GM21717 (cell line): ENCODE data around the gene GABRG3.

Source experiments
- ATAC-seq: cut with Tn5 transposase; IDR thresholded peaks from one replicate; pipeline ENCODE4 v1.9.1; 2021; ENCODE audit warnings: mild to moderate bottlenecking, moderate library complexity; ENCODE audit not compliant: unreplicated experiment

The GABRG3 gene

DNA sequence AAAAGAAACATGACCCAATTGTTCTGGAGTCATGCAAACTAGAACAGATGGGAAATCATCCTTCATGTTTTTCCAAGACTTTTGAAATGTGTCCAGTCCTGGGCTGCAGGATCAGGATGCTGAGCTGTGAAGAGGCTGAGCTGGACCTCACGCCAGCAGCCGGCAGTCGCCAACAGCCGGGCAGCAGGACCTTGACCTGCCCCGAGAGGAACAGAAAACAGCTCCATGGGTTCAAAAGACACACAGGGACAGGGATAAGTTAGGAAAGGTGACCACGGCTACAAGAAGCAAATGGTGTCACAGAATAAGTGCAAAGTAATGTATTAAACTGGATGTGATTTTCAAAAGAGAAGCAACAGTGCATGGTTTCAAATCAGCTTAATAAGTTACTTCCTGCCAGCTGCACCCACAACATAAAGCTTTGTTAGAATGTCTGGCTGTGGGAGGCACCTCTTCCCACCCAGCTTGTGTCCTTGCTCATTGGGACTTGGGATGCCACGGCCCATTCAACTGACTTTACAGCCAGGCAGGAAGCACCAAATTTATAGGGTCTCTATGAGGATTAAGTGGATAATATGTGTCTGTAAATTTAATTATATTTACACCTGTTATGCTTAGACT lies 266.4 kb downstream of the GABRG3 start:
- ATAC-seq: no peak

DNA sequence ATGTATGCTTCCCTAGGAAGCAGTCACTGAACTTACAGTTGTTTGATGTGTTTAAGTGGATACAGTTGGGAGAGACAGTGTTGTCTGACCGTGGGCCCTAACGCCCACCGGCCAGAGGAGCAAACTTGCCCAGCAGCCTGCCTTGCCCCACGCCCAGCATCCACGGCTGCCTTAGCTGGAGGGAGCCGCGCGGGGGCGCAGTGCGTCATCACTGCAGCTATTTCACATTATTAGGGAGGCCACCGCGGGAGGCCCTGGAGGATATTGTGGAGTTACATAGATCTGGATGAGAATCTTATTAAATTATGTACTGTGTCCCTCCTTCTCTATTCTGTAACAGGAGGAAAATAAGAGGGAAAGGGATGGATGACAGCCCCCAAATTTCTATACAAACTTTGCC lies 267.2 kb downstream of the GABRG3 start:
- ATAC-seq: no peak

DNA sequence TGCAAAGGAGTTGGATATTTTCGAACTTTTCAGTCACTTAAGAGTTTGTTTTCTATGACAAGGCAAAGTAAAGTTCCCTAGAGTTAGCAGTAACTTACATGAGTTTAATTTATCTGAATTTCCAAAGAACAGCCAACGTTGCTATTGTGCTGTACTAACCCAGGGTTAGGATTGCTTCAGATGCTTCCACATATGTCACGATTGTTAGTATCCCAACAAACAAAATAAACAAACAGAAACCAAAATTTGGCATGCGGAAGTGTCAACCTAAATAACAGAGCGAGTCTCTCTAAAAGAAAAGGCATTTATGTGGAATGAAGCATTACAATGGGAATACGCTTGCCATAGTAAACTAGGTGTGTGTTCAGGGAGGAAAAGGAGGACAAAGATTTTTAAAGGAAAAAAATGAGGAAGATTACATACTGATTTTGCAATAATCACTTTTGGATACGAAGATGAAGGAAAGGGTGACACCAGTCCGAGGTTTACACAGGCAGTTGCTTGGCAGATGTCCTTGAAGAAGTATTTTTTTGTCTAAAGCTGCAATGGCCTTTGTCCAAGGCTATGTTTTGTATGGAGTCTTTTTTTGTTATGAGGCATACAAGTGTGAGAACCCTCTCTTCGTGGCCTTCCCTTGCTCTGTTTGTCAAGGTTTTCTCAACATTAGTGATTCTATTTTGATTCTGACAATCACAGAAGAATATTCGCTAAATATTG lies 267.9 kb downstream of the GABRG3 start:
- ATAC-seq: no peak

DNA sequence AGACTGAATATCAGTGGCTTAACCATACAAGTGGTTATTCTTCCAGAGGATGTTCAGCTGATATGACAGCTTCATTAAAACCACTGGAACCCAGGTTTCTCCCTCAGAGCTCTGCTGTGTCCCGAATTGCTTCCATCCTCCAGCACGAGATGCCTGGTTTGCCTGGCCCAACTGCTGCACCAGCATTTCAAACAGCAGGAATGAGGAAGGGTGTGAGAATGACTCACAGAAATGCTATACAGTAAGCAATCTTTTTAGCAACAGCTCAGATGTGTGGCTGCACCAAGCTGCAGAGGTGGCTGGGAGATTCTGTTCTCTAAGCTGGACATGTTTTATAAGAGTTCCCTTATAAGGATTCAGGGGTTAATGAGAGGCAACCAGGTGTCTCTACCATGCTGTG lies 271.0 kb downstream of the GABRG3 start:
- no peak for ATAC-seq

DNA sequence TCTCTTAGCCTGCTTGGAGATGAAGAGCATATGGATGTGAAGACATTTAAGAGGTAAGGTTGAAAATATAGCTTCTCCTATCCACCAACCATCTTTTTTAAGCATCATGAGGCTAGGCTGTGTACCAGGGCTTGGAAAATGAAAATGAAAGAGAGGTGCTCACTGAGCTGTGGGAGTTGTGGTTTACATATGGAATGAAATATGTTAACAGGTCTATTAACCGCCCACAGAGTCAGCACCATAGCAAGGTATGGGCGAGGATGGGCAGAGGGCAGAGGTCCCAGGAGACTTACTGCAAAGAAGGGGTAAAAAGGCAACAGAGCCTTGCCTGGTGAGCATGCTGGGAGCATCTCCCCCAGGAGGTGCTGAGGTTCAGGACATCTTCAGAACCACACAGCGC lies 273.1 kb downstream of the GABRG3 start:
- no peak for ATAC-seq

DNA sequence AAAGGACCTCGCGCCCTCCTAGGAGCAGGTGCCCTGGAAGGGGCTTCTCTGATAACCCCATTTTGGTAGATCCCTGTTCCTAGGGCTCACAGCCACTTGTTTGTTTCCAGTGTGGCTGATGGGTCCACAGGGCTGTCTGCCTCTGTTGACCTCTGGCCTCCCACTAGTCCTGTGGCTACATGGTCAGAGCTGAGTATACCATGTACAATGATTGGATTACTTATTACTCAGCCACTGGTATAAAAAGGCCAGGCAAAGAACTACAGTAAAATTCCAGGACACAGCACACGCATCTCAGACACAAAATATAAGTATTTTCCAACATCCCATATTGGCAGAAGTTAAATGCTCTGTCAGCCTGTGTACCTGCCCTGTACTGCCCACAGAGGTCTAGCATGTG lies 277.3 kb downstream of the GABRG3 start:
- ATAC-seq: no peak

DNA sequence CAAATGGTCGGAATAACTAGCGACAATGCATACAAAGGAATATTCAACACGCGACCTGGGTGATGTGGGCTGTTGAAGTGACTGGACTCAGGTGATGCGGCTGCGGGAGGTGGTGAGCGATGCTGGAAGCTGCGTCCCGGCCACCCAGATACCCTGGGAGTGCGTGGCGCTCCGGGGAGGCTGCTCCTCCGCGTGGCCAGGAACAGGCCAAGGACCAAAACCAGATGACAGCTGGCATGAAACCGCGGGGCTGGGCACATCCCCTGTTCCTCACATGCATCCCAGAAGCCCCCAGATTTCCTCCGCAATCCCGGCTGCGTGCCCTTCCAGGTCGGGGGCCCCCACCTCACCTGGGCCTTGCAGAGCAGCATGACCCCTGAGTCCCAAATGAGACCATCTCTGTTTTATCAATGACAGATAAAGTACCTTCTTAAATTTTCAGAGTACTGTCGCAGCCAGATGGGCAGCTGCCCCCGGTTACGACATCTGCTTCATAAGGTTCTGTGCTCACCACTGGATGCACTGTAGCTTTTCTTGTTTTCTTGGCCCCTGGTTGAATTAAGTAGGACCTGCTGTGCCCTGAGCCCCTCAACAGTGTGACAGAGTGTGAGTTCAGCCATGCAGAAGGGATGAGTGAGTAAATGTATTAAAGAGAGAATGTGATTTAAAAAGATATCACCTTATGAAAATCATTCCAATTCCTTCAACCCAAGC lies 278.2 kb downstream of the GABRG3 start:
- no peak for ATAC-seq

DNA sequence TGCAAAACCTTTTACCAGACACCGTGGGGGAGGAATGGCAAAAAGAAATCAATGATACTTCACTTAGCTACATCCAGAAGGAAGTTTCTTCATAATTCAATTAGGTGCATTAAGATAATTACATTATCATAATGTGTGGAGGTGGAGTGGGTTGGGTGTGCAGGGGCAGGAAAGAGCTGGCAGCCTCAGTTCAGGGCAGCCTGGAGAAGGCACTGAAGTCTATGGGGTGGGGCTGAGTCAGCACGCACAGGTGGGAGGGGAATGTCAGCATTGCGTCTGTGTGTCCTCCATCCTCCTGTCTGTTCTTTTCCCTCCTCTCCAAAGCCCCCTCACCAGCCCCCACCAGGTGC lies 278.8 kb downstream of the GABRG3 start:
- ATAC-seq: no peak

DNA sequence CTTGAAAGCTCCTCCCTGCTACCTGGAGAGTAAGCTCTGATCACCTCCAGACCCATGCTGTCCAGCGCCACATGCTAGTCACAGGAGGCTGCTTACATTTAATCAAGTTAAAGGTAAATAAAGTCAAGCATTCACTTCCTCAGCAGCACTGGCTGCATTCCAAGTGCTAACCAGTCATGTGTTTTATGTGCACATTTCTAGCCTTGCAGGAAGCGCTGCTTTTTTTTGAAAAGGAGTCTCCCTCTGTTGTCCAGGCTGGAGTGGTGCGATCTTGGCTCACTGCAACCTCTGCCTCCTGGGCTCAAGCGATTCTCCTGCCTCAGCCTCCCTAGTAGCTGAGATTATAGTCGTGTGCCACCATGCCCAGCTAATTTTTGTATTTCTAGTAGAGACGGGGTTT lies 279.2 kb downstream of the GABRG3 start:
- no peak for ATAC-seq

DNA sequence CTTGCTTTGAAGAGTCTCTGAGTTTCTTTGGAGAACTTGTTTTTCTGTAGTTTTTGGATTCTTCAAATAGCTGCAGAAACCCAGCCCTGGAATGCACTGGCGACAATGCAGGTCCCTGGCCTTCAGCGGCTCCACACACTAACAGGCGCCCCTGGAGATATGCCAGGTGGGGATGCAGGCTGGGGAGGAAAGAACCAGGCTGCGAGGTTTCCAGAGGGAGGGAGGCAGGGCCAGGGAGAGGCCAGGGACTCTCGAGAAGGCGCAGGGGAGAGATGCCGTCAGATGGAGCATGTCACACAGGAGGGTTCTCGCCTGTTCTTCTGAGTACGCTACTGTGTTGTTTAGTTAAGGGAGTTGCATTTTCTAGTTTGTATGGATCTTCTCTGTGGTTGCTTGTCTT lies 283.1 kb downstream of the GABRG3 start:
- ATAC-seq: no peak

DNA sequence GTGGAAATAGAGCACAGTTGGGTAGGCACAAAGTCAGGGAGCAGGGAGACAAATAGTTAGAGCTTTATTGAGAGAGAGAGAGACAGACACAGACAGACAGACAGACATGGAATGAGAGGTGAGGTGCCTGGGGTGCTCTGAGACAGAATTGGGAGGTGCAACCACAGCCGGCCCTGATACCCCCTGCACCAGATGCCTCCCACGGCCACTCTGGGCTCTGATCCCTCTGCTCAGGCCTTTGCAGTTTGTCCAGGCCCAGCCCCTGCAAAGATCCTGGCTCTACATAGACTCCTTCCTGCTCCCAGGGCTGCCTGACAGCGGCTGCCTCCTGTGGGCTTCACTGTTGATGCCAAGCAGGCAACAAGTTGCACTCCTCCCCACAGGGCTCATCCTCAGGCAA lies 283.8 kb downstream of the GABRG3 start:
- ATAC-seq: no peak

DNA sequence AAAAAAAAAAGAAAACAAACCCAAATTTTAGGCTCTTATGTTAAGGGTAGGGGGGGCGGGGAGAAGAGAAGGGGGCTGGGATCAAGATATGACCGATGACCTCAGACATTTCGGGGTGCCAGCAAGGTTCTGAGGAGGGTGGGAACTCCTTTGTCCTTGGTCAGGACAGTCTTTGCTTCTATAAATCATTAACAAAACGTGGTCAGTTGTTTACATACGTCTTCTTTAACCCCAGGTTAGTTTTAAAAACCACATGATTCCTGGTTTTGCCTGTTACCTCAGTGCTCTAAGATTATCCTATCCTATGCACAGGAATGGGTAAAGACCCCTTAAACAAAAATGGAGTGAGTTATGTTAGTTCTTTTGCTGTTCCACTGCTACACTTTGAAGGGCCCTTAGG lies 285.5 kb downstream of the GABRG3 start:
- no peak for ATAC-seq

DNA sequence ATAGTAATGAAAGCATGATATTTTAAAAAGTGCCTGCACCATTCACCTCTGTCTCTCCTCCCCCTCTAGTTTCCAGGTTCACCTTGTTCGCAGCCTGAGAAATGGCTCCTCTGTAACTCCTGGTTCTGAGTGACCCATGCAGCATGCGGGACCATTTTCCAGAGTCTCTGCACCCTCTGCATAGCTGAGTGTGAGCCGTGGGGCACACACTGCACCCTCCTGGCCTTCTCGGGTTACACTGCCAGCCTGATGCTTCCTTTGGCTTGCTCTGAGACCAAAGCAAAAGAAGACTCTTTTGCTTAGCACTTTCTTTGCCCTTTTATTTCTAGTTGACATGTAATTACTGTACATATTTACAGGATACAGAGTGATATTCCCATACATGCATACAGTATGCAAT lies 287.3 kb downstream of the GABRG3 start:
- no peak for ATAC-seq

DNA sequence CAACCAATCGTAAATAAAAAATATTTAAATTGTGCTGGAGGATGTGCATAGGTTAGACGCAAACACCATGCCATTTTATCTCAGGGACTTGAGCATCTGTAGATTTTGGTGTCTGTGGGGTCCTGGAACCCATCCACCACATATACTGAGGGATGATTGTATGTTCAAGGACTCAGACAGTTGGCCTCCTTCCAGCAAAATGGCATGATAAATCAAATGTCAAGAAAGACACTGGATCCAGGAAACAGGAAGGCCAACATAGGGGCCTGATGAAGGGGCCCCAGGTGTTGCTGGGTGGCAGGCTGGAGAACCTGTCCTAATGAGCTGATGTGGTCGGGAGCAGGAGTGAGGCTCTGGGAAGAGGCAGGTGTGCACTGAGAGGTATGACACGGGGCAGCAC lies 289.5 kb downstream of the GABRG3 start:
- no peak for ATAC-seq

DNA sequence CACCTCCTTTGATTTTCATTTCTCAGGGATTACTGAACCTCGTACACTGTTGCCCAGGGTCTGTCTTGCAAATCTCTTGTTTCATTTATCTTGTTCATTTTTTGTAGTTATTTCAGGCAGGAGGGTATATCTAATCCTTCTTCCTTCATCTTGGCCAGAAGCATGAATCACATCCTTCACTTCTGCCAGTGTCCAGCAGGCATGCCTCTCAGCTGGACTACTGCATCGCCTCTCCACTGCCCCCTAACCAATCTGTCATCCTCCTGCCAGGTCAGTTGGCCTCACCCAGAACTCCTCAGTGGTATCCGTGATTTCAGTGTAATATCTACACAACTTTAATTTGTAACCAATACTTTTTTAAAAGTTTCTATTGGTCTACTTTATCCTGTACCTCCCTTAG lies 297.9 kb downstream of the GABRG3 start:
- ATAC-seq: no peak

DNA sequence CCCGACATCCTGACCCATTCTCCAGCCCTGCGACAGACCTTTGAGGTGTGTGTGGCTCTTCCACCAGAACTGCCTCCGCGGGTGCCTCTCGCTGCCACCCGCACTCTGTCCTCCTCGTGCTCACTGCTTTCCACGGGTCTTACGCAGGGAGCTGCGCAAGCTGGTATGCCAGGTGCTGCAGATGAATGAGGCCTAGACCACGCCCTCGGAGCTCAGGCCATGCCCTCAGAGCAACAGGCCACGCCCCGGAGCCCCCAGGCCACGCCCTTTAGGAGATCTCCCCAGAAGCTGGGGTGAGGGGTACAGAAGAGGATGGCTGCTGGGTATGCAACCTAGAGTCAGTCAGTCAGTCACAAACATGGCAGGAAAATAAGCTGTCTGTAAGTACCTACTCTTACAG lies 300.3 kb downstream of the GABRG3 start:
- ATAC-seq: no peak

DNA sequence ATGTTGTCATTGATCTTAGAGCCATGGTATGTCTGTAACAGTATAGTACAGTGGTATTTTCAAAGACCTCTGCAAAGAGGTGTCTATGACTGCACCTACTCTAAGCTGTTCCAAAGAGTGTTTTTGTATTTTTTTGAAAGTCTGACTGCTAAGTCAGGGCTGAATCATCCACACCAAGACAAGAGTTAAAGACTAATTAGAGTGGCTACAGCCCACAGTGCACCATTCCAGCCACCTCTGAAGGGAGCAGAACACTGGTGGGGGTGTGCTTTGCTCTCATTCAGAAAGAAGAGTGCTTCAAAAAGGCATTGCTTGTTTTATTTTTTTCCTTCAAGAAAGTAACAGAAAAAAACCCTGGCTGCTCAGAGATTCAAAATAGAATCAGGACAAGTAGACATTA lies 301.4 kb downstream of the GABRG3 start:
- no peak for ATAC-seq

DNA sequence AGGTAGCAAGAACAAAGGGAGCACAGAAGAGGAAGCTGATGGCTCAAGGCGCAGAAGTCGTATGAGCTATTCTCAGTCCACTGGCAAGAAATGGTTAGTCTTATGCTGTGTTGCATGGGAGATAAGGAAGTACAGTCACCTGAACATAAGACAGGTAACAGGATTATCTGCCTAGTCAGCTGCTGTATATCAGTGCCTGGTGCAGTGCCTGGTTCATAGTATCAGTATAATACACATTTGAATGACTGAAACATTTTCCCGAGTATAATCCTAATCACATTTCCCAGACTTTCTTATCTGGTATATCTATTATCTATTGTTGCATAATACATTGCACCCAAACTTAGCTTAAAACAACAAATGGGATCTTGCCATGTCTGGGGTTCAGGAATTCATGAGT lies 302.5 kb downstream of the GABRG3 start:
- ATAC-seq: no peak

DNA sequence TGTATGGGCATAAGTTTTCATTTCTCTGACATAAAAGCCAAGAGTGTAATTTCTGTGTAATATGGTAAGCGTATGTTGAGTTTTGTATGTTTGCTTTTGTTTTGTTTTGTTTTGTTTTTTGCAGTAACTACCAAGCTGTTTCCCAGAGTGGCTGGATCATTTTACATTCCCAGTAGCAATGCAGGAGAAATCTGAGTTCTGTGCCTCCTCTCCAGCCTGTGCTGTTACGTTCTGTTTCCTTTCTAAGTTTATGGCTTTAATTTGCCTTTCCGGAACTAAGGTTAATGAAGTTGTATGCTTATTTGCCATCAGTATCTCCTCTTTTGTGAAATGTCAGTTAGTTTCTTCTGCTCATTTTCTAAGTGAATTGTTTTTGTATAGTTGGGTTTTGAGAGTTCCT lies 307.8 kb downstream of the GABRG3 start:
- ATAC-seq: no peak

DNA sequence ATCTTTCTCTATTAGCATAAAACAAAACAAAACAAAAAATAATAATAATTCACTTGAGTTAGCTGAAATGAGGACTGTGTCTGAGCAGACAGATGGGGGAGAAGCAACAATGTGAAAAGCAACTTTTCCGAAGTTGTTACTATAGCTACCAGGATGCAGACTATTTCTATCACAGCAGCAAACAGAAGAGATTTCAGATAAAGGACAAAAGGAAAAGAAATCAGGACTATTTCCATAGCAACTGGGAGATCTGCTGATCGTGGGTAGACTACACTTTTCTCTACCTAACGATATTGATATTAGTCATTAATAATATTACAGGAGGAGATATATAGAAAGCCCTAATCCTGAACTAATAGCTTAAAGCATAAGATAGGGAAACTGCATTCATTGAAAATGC lies 321.7 kb downstream of the GABRG3 start:
- ATAC-seq: no peak

DNA sequence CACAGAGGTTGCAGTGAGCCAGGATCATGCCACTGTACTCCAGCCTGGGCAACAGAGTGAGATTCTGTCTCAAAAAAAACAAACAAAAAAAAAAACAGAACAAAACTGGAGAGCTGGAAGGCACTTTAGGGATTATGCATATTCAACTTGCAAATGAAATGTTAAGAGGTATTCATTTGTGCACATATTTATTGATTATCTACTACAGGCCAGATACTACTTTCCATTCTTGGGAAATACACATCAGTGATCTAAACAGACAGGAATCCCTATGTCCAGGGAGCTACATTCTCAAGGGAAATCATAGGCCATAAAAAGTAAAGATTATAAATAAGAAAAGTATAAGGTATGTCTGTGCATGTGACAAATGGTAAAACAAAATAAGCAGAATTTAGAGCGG lies 322.6 kb downstream of the GABRG3 start:
- no peak for ATAC-seq

DNA sequence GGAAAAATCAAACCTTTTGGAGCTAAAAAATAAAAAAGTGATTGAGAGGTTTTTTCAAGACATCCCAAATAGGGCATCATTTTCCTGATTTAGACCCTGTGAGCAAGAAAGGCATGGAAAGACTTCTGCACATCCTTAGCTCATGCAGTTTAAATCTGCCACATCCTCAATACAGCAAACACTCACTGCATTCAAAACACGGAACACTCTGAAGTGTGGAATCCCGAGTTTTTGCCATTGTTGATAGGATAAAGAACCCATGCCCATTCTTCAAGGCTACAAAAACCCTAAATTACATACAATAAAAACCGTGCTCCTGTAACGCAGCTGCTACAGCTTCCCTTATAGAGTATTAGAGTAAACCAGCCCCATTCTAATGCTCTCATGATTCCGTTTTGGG lies 346.8 kb downstream of the GABRG3 start:
- ATAC-seq: no peak

DNA sequence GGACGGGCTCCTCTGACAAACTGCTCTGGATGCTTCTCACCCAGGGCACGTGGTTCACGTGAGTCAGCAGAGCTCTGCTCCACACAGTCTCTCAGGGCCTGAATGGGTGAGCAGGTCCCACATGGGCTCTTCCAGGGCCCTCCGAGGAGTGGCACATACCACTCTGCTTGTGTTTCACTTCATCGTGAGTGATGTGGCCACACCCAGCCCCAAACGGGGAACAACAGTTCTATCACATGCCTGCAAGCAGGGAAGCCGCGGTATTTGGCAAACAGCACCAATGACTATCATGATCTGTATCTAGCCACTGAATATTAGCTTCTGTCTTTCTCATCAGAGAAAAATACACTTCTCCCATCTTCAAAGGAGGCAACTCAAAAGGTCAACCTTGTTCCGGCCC lies 352.8 kb downstream of the GABRG3 start:
- ATAC-seq: no peak
